ENCODE measurements around the gene SOX8. TPM values are rescaled to one million over a fixed set of nuclear protein-coding genes. Genes with fewer than 3 reads are reported as not detected.

Gene SOX8
- 4.3 TPM for total RNA-seq (ENCODE audit: unreplicated experiment)
- long read RNA-seq, partial matches to known transcripts, result 2 of 2 reads
- long read RNA-seq, other reads (novel, unspliced or antisense), result 0 of 2 reads

GRCh38 chr16:981695-982144, at the start of gene SOX8:
TSS of gene SOX8 (plus strand) at chr16:981770. CDS start at chr16:981923, 153 bp downstream.
- H3K27me3 Mint-ChIP-seq (ENCODE audit: unreplicated experiment), result peaks cover 18% of the 10 kb centered on the region
- DNase-seq (ENCODE audit: low spot score), result no peak
- no peaks in the 10 kb centered on the region for H3K4me1 Mint-ChIP-seq (ENCODE audit: unreplicated experiment)
- no peak for TF ChIP-seq CTCF (IDR thresholded peaks at IDR 0.05; ENCODE audit: unreplicated experiment)
- H3K27ac Mint-ChIP-seq (ENCODE audit: unreplicated experiment), result no peak within 1 kb of the TSS
- no peaks in the 10 kb centered on the region for H3K9me3 Mint-ChIP-seq (ENCODE audit: unreplicated experiment)
- H3K36me3 Mint-ChIP-seq (ENCODE audit: low read depth, unreplicated experiment), result peaks cover 7% of the 10 kb centered on the region
- peak within 1 kb of the TSS; percentile 94 for H3K4me3 Mint-ChIP-seq (ENCODE audit: unreplicated experiment)

GRCh38 chr16:932831-933330, 48.7 kb upstream of the SOX8 start:
- no peak overlapping the region for H3K27ac Mint-ChIP-seq (ENCODE audit: unreplicated experiment)
- H3K27me3 Mint-ChIP-seq (ENCODE audit: unreplicated experiment), result peaks cover 12% of the 10 kb centered on the region
- DNase-seq (ENCODE audit: low spot score), result no peak
- H3K9me3 Mint-ChIP-seq (ENCODE audit: unreplicated experiment), result no peaks in the 10 kb centered on the region
- TF ChIP-seq CTCF (IDR thresholded peaks at IDR 0.05; ENCODE audit: unreplicated experiment), result no peak
- peaks cover 7% of the 10 kb centered on the region for H3K36me3 Mint-ChIP-seq (ENCODE audit: low read depth, unreplicated experiment)
- no peak overlapping the region for H3K4me3 Mint-ChIP-seq (ENCODE audit: unreplicated experiment)
- no peaks in the 10 kb centered on the region for H3K4me1 Mint-ChIP-seq (ENCODE audit: unreplicated experiment)

- no peaks in the 10 kb centered on the region for H3K4me1 Mint-ChIP-seq (ENCODE audit: unreplicated experiment)
- DNase-seq (ENCODE audit: low spot score), result no peak
- no peak overlapping the region for H3K4me3 Mint-ChIP-seq (ENCODE audit: unreplicated experiment)
- no peak for TF ChIP-seq CTCF (IDR thresholded peaks at IDR 0.05; ENCODE audit: unreplicated experiment)
- H3K27ac Mint-ChIP-seq (ENCODE audit: unreplicated experiment), result no peak overlapping the region
- no peaks in the 10 kb centered on the region for H3K9me3 Mint-ChIP-seq (ENCODE audit: unreplicated experiment)
- H3K27me3 Mint-ChIP-seq (ENCODE audit: unreplicated experiment), result peaks cover 12% of the 10 kb centered on the region
- peaks cover 7% of the 10 kb centered on the region for H3K36me3 Mint-ChIP-seq (ENCODE audit: low read depth, unreplicated experiment)
Observed at GRCh38 chr16:933581-933980, 48.0 kb upstream of the SOX8 start.

- H3K27me3 Mint-ChIP-seq (ENCODE audit: unreplicated experiment), result peaks cover 12% of the 10 kb centered on the region
- no peak overlapping the region for H3K4me3 Mint-ChIP-seq (ENCODE audit: unreplicated experiment)
- DNase-seq (ENCODE audit: low spot score), result no peak
- no peaks in the 10 kb centered on the region for H3K9me3 Mint-ChIP-seq (ENCODE audit: unreplicated experiment)
- H3K4me1 Mint-ChIP-seq (ENCODE audit: unreplicated experiment), result no peaks in the 10 kb centered on the region
- H3K27ac Mint-ChIP-seq (ENCODE audit: unreplicated experiment), result no peak overlapping the region
- peaks cover 9% of the 10 kb centered on the region for H3K36me3 Mint-ChIP-seq (ENCODE audit: low read depth, unreplicated experiment)
- TF ChIP-seq CTCF (IDR thresholded peaks at IDR 0.05; ENCODE audit: unreplicated experiment), result no peak
Observed at GRCh38 chr16:934178-934577, 47.4 kb upstream of the SOX8 start.

- H3K4me3 Mint-ChIP-seq (ENCODE audit: unreplicated experiment), result no peak overlapping the region
- no peak overlapping the region for H3K27ac Mint-ChIP-seq (ENCODE audit: unreplicated experiment)
- no peak for DNase-seq (ENCODE audit: low spot score)
- no peaks in the 10 kb centered on the region for H3K9me3 Mint-ChIP-seq (ENCODE audit: unreplicated experiment)
- TF ChIP-seq CTCF (IDR thresholded peaks at IDR 0.05; ENCODE audit: unreplicated experiment), result no peak
- H3K4me1 Mint-ChIP-seq (ENCODE audit: unreplicated experiment), result no peaks in the 10 kb centered on the region
- peaks cover 19% of the 10 kb centered on the region for H3K36me3 Mint-ChIP-seq (ENCODE audit: low read depth, unreplicated experiment)
- peaks cover 10% of the 10 kb centered on the region for H3K27me3 Mint-ChIP-seq (ENCODE audit: unreplicated experiment)
Observed at GRCh38 chr16:935684-936083, 45.9 kb upstream of the SOX8 start.
